ENCODE results near the gene CCSER1.
"Not testable (repeated sequence)": the region's sequence is repeated elsewhere in the genome, so short reads cannot be mapped to it uniquely, and the experiment has no call there.

Gene CCSER1

DNA sequence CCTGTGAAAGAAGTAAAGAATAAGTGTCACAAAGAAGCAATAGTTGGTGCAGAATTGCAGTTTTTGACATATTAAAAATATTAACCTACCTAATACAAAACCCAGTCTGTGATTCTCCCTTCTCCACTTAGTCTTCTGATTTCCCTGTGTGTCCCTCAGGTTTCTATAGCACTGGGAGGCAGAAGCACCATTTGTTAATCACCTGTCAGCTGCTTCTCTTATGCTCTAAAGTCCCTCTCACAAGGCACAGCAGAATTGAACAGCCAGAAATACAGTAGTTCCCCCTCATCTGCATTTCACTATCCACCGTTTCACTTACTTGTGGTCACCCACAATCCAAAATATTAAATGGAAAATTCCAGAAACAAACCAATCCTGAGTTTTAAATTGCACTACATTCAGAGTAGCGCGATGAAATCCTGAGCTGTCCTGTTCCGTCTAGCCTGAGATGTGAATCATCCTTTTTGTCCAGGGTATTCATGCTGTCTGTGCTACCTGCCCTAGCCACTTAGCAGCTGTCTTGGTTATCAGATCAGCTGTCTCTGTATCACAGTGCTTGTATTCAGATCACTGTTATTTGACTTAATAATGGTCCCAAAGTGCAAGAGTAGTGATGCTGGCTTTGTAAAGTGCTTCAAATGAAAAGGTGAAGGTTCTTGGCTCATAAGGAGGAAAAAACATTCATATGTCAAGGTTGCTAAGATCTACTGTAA lies 1192.5 kb downstream of the CCSER1 start:
- no peak for DNase-seq

DNA sequence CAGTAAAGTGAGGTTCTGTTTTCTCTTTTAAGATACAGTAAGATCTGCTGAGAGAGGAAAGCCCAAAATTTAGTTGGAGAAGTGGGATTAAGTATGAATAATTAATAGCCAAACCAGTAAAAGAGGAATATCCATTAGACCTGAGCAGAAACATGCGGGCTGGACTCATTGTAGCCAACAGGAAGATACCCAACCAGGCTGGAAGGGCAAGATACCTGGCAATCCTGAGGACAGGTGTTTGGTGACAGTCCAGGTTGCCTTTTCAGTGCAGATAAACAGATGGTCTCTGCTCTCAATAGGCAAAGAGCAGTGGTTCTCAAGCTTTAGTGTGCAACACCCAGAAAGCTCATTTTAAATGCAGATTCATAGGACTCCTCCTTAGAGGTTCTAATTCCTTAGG lies 1195.8 kb downstream of the CCSER1 start:
- DNase-seq, result no peak

DNA sequence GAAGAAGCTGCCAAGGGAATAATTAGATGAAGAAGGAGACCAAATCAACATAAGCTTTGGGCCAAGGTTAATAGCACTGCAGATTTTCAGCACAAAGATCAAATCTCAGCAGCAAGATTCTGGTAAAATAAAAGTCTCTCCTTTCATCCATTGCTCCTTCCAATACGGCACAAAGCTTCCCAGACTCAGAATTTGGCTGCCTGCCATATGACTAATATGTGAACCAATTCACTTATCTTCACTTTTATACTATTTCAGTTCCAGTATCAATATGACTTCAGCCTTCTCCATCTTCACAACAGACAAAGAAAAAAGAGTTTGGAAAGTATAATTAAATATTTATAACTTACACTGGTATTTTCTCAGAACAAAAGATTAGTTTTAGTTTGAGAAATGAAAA lies 1198.3 kb downstream of the CCSER1 start:
- no peak for DNase-seq

DNA sequence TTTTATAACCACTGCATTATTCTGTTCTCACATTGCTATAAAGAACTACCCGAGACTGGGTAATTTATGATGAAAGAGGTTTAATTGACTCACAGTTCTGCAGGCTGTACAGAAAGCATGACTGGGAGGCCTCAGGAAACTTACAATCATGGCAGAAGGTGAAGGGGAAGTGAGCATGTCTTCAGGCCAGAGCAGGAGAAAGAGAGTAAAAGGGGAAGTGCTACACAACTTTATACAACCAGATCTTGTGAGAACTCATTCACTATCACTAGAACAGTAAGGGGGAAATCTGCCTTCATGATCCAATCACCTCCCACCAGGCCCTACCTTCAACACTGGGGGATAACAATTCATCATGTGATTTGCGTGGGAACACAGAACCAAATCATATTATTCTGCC lies 1199.0 kb downstream of the CCSER1 start:
- not testable (repeated sequence) for DNase-seq

DNA sequence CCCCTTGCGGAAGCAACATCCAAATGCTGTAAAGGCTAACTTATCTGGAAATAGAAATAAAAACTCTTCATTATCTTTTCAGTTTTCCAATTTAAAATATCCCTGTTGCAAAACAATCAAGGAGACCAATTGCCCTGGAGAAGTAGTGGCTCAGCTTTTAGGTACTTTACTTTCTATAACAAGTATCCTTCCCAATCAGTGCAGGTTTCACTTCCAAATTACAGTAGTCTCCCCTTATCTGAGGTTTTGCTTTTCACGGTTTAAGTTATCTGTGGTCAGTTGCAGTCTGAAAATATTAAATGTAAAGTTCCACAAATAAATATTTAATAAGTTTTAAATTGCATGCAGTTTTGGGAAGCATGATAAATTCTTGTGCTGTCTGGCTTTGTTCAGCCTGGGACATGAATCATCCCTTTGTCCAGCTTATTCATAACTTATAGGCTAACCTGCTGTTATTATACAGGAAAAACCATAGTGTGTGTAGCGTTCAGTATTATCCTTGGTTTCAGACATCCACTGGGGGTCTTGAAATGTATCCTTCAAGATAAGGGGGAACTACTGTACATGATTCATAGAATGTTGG lies 1203.5 kb downstream of the CCSER1 start:
- no peak for DNase-seq

DNA sequence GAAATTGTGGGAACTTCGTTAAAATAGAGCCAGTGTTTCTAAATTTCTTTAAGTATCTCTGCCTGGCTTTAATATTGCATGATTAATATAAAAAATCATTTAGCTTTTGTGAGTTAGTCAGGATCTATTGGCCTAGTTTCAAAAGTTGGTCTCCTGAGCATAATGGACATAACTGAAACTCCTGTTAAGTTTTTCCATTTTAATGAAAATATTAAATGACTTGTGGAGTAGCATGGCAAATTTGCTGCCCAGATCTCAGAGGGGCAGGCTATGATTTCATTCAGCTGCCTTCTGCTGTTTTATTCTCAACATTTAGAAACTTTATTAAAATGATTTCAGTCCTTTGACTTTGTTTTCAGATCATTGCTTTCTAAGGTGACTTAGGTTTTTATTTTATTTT lies 1213.6 kb downstream of the CCSER1 start:
- no peak for DNase-seq

DNA sequence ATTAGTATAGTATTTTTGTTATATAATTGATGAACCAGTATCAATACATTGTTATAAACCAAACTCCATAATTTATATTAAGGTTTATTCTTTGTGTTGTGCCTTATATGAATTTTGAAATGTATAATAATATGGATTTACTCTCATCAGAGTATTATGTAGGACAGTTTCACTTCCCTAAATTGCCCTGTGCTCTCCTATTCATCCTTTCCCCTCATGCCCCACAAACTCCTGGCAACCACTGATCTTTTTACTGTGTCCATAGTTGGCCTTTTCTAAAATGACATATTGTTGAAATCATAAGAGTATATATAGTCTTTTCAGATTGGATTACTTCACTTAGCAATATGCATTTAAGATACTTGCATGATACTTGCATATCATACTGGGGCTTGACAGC lies 1218.4 kb downstream of the CCSER1 start:
- DNase-seq, result no peak

DNA sequence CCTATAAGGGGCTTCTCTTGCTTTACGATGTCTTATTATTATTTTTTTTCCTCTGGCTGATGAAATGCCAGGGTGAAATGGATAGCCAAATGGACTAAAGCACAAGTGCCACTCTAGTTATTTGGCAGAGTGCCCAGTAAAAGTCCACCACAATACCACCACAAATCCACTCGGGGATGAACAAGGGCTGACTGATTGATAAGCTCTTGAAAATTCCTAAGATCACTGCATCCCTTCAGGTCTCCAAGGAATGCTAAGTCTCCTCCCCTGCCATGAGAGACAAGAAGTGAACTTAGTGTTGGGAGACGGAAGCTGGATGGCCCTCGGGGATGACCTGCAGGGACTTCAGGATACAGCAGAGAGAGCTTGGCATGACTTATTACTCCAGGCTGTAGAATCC lies 1229.3 kb downstream of the CCSER1 start:
- DNase-seq, result not testable (repeated sequence)

DNA sequence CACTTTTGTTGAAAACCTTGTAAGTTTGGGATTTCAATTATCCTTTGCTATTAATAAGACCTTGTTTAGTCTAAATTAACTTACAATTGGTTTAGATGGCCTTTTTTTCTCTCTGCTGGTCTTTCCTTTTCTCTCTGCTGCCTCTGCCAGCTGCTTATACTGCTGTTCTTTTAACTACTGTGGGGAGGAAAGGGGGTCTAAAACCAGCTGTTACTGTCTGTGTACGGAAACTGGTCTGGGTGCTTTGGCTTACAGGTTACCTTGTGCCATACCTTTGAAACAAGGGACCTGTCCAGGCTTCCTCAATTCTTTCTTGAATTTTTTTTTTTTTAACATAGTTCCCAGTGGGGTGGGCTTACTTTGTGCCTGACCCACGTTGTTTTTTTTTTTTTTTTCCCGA lies 1230.8 kb downstream of the CCSER1 start:
- not testable (repeated sequence) for DNase-seq

DNA sequence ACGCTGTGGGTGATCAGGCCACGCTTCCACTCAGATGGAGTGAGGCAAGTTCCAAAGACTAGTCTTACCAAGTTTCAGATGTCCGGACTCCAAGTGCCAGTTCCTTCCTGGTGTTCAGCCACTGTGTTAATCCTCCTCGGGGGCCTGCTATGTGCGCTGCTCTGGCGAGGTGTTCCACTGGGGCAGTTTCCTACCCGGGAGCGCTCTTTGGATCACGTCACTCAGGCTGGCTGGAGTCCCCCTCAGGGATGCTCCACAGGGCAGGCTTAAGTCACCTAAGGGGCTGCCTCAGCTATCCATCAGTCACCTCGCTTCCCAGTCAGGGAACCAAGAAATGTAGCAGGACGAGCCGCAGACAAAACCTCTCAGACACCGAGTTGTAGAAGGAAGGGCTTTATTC lies 1231.4 kb downstream of the CCSER1 start:
- DNase-seq, result not testable (repeated sequence)

DNA sequence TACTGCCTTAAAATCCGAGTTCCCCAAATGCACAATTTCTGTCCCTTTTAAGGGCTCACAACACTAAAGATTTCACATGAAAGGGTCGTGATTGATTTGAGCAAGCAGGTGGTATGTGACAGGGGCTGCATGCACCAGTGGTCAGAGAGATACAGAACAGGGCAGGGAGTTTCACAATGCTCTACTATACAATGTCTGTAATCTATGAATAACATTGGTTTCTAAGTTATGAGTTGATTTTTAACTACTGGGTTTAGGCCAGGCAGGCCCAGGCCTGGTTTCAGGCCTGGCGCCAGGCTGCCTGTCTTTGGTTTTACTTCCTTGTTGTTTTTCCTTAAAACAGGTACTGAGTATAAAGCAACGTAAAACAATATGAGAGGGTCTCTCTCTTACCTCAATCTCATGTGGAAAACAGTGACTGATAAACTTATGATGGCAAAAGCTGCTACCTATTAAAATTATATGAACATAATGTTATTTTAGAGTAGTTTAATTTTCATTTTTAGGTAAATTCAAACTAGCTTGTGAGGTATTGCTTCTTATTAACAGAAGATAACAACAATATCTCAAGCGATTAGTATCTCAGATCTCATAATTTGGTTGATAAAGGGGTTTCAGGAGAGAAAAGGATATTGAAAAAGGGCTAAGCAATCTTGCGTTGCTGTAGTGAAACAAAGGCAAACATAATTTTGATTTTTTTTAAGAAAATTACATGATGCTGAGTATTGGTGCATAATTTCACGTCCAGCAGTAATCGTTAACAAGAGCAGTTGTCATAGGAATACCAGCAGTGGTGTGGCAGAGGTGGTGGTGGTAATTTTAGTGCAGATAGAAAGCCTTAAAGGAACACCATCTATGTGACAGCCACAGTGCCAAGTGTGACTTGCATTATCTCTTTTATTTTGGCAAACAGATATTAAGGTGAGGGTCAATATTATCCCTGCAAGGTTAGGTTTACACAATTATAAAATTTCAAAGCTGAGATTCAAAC lies 1232.1 kb downstream of the CCSER1 start:
- no peak for DNase-seq

DNA sequence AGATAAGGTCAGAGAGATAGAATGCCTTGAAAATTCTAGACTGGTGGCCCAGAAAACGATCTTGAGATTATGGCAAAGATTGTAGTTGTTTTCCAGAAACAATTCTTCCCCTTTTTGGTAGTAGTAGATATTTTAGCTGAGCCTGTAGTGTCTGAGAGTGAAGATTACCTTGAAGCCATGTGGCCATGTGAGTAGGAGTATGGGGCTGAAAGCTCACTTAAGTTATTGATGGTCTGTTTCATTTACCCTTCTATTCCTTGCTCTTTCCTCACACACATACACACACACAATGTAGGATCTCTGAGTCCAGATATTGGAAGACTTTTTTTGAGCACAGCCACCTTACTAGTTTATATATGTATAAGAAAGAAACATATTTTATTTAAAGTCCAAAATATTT lies 1234.9 kb downstream of the CCSER1 start:
- DNase-seq, result no peak

DNA sequence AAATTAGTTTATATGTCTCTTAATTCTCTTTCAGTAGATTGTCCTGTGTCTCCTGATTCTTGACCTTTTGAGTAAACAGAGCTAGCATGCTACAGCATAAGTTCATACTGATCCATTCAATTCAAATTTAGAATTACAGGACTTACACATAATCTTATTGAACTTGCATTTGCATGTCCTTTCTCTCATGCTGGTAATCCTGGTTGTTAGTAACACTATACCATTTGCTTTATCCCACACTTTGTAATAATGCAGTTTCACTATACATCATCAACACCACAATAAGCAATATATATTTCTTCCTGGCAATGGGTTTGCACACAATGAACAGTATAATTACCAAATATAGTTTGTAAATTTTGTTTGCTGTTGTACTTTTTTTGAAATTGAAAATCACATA lies 1239.4 kb downstream of the CCSER1 start:
- no peak for DNase-seq

DNA sequence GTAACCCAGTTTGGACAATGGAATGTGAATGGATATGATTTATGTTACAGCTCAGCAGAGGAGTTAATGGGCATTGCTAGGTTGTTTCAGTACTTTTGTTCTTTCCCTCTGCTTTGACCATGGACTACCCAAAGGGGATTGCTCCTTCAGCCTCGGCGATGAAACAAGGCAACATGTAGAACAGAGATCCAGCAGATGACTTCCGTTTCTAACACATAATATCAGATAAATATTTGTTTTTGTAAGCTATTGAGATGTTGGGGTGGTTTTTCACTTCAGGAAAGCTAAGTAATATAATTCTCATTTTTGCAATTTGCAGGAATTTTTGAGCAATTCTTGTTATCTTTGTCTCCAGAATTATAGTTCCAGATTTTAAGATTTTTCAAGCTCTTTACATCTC lies 1241.9 kb downstream of the CCSER1 start:
- no peak for DNase-seq

DNA sequence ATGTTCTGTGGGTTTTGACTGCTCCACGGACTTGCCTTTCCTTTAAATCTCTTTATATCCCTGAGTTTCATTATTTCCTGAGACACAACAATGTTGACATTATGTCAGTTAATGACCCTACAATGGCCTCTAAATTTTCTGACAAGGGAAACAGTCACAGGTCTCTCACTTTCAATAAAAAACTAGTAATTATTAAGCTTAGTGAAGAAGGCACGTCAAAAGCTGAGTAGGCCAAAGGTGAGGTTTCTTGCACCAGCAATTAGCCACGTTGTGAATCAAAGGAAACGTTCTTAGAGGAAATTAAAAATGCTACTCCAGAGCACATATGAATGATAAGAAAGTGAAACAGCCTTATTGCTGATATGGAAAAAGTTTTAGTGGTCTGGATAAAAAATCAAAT lies 1246.4 kb downstream of the CCSER1 start:
- DNase-seq, result no peak

DNA sequence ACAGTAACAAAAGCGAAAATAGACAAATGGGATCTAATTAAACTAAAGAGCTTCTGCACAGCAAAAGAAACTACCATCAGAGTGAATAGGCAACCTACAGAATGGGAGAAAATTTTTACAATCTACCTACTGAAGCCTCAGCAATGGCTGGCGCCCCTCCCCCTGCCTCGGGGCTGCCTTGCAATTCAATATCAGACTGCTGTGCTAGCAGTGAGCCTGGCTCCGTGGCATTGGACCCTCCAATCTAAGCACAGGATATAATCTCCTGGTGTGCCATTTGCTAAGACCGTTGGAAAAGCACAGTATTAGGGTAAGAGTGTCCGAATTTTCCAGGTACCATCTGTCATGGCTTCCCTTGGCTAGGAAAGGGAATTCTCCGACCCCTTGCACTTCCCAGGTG lies 1278.2 kb downstream of the CCSER1 start:
- DNase-seq, result not testable (repeated sequence)

DNA sequence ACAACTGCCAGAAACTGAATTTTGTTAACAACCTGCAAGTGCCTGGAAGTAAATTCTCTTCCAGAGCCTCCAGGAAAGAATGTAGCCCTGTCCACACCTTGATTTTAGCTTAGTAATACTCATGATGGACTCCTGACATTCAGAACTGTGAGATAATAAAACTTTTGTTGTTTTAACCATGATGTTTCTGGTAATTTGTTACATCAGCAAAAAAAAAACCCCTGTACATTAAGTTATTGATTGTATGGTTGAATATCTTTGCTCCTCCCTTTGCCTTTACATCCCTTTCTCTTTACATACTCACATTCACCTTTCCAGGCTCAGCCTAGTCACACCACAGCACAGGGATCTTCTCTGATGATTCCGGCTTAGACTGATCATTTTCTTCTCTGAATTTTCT lies 1294.8 kb downstream of the CCSER1 start:
- DNase-seq, result no peak

DNA sequence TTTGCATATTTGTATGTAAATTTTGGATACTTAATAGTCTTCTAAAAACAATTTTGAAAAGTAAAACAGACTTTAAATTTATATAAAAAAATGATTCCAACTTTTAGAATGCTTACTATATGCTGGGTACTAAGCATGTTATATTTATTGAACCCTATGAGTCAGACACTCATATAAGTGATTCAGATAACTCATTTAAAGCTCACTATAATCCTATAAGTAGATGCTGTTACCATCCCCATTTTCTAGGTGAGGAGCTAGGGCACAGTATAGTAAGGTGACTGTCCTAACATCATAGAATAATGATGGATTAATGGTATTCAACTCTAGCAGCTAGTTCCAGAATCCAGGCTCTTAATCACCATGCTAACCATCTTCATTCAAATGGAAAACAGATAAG lies 1299.5 kb downstream of the CCSER1 start:
- no peak for DNase-seq

DNA sequence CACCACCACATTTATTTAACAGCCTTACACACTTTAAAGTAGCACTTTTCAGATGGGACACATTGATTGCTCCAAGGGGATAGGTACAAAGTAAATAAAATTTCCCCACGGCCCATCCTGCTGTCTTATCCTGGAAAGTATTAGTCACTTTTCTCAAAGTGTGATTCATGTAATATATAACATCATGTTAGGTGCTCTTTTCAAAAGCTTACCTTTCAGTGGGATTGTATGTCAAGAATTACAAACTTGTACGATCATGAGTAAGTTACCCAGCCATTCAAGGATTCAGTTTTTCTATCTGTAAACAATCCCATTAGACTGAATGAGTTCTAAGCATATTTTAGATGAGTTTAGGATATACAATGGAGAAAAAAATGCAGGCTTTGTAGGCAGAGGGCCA lies 1300.0 kb downstream of the CCSER1 start:
- DNase-seq, result no peak

DNA sequence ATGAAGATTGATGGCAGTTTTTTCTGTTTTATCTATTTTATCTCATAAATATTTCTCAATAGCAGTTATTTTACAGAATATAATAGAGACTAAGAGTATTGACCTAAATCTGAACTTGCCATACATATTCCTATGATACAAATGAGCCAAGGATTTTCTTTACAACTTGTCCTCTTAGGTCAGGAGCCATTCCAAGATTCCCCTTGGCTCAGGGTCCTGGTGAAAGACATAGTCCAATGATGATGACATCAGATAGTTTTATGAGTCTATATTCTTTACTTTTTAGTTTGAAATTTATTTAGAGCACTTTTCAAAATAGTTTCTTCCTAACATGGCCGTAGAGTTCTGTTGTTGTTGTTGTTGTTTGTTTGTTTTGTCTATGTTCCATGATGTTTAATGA lies 1307.4 kb downstream of the CCSER1 start:
- DNase-seq, result no peak

DNA sequence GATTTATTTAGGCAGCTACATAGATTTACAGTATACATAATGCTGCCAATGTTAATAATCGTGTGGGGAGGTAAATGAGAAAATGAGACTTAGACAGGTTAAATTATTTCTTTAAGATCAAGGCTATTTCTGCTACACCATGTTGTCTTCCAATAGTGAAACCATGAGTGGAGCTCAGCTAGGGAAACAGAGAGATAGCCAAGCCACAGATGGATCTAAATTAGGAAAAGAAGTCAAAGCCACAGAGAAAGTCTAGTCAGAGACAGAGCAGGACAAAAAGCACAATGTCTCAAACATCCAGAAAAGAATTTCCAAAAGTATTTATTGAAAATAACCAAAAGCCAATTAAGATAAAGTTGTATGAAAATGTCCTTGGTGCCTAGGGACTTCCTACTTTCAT lies 1309.4 kb downstream of the CCSER1 start:
- no peak for DNase-seq

DNA sequence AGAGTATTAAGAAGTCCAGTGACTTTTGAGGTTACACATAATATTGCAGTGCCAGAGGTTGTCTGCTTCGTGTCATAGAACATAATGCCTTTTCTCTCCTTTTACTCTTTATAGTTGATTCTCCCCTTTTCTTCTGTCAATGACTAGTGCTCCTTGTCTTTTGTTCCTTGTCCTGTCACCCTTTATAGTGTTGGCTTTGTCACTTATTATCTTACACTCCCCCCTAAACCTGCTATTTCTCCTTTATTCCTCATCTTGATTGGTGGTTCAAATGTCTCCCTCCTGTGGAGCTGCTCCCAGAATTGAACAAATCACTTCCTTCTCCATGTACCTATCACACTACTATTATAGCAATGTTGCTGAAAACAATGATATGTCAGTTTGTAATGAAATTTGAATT lies 1320.0 kb downstream of the CCSER1 start:
- no peak for DNase-seq

DNA sequence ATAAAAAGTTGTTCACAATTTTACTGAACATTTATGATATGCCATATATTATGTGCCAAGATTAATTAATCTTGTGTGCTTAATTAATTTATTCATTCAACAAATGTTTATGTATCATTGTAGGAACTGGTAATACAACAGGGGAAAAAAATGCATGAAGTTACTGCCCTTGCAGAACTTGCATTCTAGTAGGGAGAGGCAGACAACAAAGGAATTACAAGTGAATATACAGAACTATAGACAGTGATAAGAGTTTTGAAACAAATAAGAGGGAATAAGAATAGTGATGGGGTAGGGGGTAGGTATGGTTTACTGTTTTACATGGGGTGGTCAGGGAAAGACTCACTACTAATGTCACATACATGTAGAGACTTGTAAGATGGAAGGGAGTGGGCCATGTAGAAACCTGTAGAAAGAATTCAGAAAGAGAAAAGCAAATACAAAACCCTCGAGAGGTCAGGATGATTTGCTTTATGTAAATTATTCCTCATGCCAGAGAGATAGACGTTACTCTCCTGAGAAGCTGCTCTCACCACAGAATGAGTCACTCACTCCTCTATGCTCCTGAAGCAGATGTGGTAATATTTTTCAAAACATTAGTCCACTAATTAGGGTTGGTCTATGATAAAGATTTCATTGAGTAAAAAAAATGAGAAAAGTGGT lies 1321.6 kb downstream of the CCSER1 start:
- no peak for DNase-seq

Data from CD4-positive, alpha-beta T cell treated with Interleukin-1 beta for 1 hour (primary cell).